ENCODE results near the gene AOC3.
"Not testable (repeated sequence)": the region's sequence is repeated elsewhere in the genome, so short reads cannot be mapped to it uniquely, and the experiment has no call there.

Gene AOC3

GRCh38 chr17:42857389-42857788, 6.4 kb downstream of the AOC3 start:
- Mint-ChIP-seq H3K27me3 (peaks cover 41% of the 10 kb centered on the region), H3K4me1 (no peaks in the 10 kb centered on the region), H3K27ac (ENCODE audit: low read depth) (peak overlapping the region; percentile 61), H3K4me3 (no peak overlapping the region), H3K9me3 (no peaks in the 10 kb centered on the region), H3K36me3 (ENCODE audit: insufficient read depth) (no peaks in the 10 kb centered on the region)
- DNase-seq (ENCODE audit: low spot score in 2 of 2) (no peak), ATAC-seq (replicated peaks; ENCODE audit: extremely low read depth, poor library complexity, severe bottlenecking) (no peak)

- Mint-ChIP-seq H3K9me3 (no peaks in the 10 kb centered on the region), H3K36me3 (ENCODE audit: insufficient read depth) (no peaks in the 10 kb centered on the region), H3K4me3 (no peak overlapping the region), H3K27ac (ENCODE audit: low read depth) (no peak overlapping the region), H3K4me1 (no peaks in the 10 kb centered on the region), H3K27me3 (peaks cover 62% of the 10 kb centered on the region)
- ATAC-seq (replicated peaks; ENCODE audit: extremely low read depth, poor library complexity, severe bottlenecking) (no peak), DNase-seq (ENCODE audit: low spot score in 2 of 2) (no peak)
Measured at GRCh38 chr17:42865638-42866094, 14.7 kb downstream of the AOC3 start.

GRCh38 chr17:42866216-42866615, 15.2 kb downstream of the AOC3 start:
- Mint-ChIP-seq H3K27ac (ENCODE audit: low read depth) (no peak overlapping the region), H3K36me3 (ENCODE audit: insufficient read depth) (no peaks in the 10 kb centered on the region), H3K4me3 (no peak overlapping the region), H3K4me1 (no peaks in the 10 kb centered on the region), H3K27me3 (peaks cover 67% of the 10 kb centered on the region), H3K9me3 (no peaks in the 10 kb centered on the region)
- ATAC-seq (replicated peaks; ENCODE audit: extremely low read depth, poor library complexity, severe bottlenecking) (no peak), DNase-seq (ENCODE audit: low spot score in 2 of 2) (no peak)

GRCh38 chr17:42866631-42867575, 15.9 kb downstream of the AOC3 start:
- no peak overlapping the region for H3K4me3 Mint-ChIP-seq
- H3K27ac Mint-ChIP-seq (ENCODE audit: low read depth), result no peak overlapping the region
- H3K9me3 Mint-ChIP-seq, result no peaks in the 10 kb centered on the region
- DNase-seq (ENCODE audit: low spot score in 2 of 2) (no peak), ATAC-seq (replicated peaks; ENCODE audit: extremely low read depth, poor library complexity, severe bottlenecking) (no peak)
- H3K4me1 Mint-ChIP-seq, result no peaks in the 10 kb centered on the region
- no peaks in the 10 kb centered on the region for H3K36me3 Mint-ChIP-seq (ENCODE audit: insufficient read depth)
- peaks cover 74% of the 10 kb centered on the region for H3K27me3 Mint-ChIP-seq

GRCh38 chr17:42867694-42868261, 16.8 kb downstream of the AOC3 start:
- H3K4me3 Mint-ChIP-seq; H3K9me3 Mint-ChIP-seq; ATAC-seq (replicated peaks; ENCODE audit: extremely low read depth, poor library complexity, severe bottlenecking); DNase-seq (ENCODE audit: low spot score in 2 of 2); H3K36me3 Mint-ChIP-seq (ENCODE audit: insufficient read depth); H3K4me1 Mint-ChIP-seq; H3K27ac Mint-ChIP-seq (ENCODE audit: low read depth): not testable (repeated sequence)
- peaks cover 82% of the 10 kb centered on the region for H3K27me3 Mint-ChIP-seq

GRCh38 chr17:42868338-42868737, 17.3 kb downstream of the AOC3 start:
- ATAC-seq (replicated peaks; ENCODE audit: extremely low read depth, poor library complexity, severe bottlenecking) (no peak), DNase-seq (ENCODE audit: low spot score in 2 of 2) (no peak)
- Mint-ChIP-seq H3K4me3 (no peak overlapping the region), H3K9me3 (no peaks in the 10 kb centered on the region), H3K36me3 (ENCODE audit: insufficient read depth) (no peaks in the 10 kb centered on the region), H3K27me3 (peaks cover 88% of the 10 kb centered on the region), H3K4me1 (no peaks in the 10 kb centered on the region), H3K27ac (ENCODE audit: low read depth) (no peak overlapping the region)

- H3K36me3 Mint-ChIP-seq (ENCODE audit: insufficient read depth), result no peaks in the 10 kb centered on the region
Measured at GRCh38 chr17:42871647-42872046, 20.6 kb downstream of the AOC3 start.

GRCh38 chr17:42872251-42872965, 21.4 kb downstream of the AOC3 start:
- Mint-ChIP-seq H3K9me3 (no peaks in the 10 kb centered on the region), H3K27ac (ENCODE audit: low read depth) (no peak overlapping the region), H3K4me1 (no peaks in the 10 kb centered on the region), H3K4me3 (no peak overlapping the region), H3K27me3 (peaks cover 75% of the 10 kb centered on the region), H3K36me3 (ENCODE audit: insufficient read depth) (no peaks in the 10 kb centered on the region)
- DNase-seq (ENCODE audit: low spot score in 2 of 2), result no peak
- ATAC-seq (replicated peaks; ENCODE audit: extremely low read depth, poor library complexity, severe bottlenecking), result no peak

More at GRCh38 chr17:42871647-42872046, 20.6 kb downstream of the AOC3 start:
- Mint-ChIP-seq H3K27ac (ENCODE audit: low read depth) (no peak overlapping the region), H3K4me3 (no peak overlapping the region), H3K27me3 (peaks cover 75% of the 10 kb centered on the region), H3K9me3 (no peaks in the 10 kb centered on the region), H3K4me1 (no peaks in the 10 kb centered on the region)
- no peak for ATAC-seq (replicated peaks; ENCODE audit: extremely low read depth, poor library complexity, severe bottlenecking)
- no peak for DNase-seq (ENCODE audit: low spot score in 2 of 2)

- peaks cover 77% of the 10 kb centered on the region for H3K27me3 Mint-ChIP-seq
- H3K9me3 Mint-ChIP-seq, result no peaks in the 10 kb centered on the region
- no peak overlapping the region for H3K27ac Mint-ChIP-seq (ENCODE audit: low read depth)
- H3K36me3 Mint-ChIP-seq (ENCODE audit: insufficient read depth), result no peaks in the 10 kb centered on the region
- H3K4me3 Mint-ChIP-seq, result no peak overlapping the region
- H3K4me1 Mint-ChIP-seq, result no peaks in the 10 kb centered on the region
- no peak for ATAC-seq (replicated peaks; ENCODE audit: extremely low read depth, poor library complexity, severe bottlenecking)
- no peak for DNase-seq (ENCODE audit: low spot score in 2 of 2)
Measured at GRCh38 chr17:42873315-42873714, 22.3 kb downstream of the AOC3 start.

GRCh38 chr17:42873932-42874695, 23.1 kb downstream of the AOC3 start:
- not testable (repeated sequence) for H3K4me3 Mint-ChIP-seq; H3K4me1 Mint-ChIP-seq; DNase-seq (ENCODE audit: low spot score in 2 of 2); H3K9me3 Mint-ChIP-seq; H3K27ac Mint-ChIP-seq (ENCODE audit: low read depth); H3K36me3 Mint-ChIP-seq (ENCODE audit: insufficient read depth); ATAC-seq (replicated peaks; ENCODE audit: extremely low read depth, poor library complexity, severe bottlenecking)
- peaks cover 80% of the 10 kb centered on the region for H3K27me3 Mint-ChIP-seq

GRCh38 chr17:42877037-42877436, 26.0 kb downstream of the AOC3 start:
- ATAC-seq (replicated peaks; ENCODE audit: extremely low read depth, poor library complexity, severe bottlenecking) (no peak), DNase-seq (ENCODE audit: low spot score in 2 of 2) (no peak)
- H3K27ac Mint-ChIP-seq (ENCODE audit: low read depth), result no peak overlapping the region
- no peaks in the 10 kb centered on the region for H3K36me3 Mint-ChIP-seq (ENCODE audit: insufficient read depth)
- H3K4me1 Mint-ChIP-seq, result no peaks in the 10 kb centered on the region
- no peak overlapping the region for H3K4me3 Mint-ChIP-seq
- H3K27me3 Mint-ChIP-seq, result peaks cover 64% of the 10 kb centered on the region
- H3K9me3 Mint-ChIP-seq, result no peaks in the 10 kb centered on the region
